IPS DF 6.9 (cell line): Measurements from ENCODE around the gene MERTK.

Experiments used
- DNase-seq: peaks from one replicate; pipeline ENCODE4 v3.0.0-alpha.2; 2013; ENCODE audit warnings: low read depth, low spot score
- H3K27ac ChIP-seq: one replicate; pipeline ENCODE4 v1.5.1; 2013; ENCODE audit warnings: low read length, control low read depth
- H3K27me3 ChIP-seq: 2 replicates; pipeline ENCODE4 v1.6.1; 2013; ENCODE audit warnings: mild to moderate bottlenecking, low read length; ENCODE audit not compliant: control insufficient read depth, insufficient read depth
- H3K36me3 ChIP-seq: 2 replicates; pipeline ENCODE4 v1.6.1; 2013; ENCODE audit warnings: low read length; ENCODE audit not compliant: control insufficient read depth, insufficient read depth
- H3K4me1 ChIP-seq: 2 replicates; pipeline ENCODE4 v1.6.1; 2013; ENCODE audit warnings: low read length; ENCODE audit not compliant: control insufficient read depth, insufficient read depth
- H3K4me3 ChIP-seq: 2 replicates; pipeline ENCODE4 v1.5.1; 2013; ENCODE audit warnings: mild to moderate bottlenecking, low read length
- H3K9me3 ChIP-seq: 2 replicates; pipeline ENCODE4 v1.6.1; 2013; ENCODE audit warnings: low read length, inconsistent platforms; ENCODE audit not compliant: control insufficient read depth, insufficient read depth
- WGBS: extraction: QIAGEN DNeasy Blood & Tissue Kit; methylation state at CpG from one replicate; pipeline ENCODE4 v1.1.7; 2013; ENCODE audit warnings: mixed read lengths, missing lambda C conversion rate; ENCODE audit not compliant: insufficient read length, insufficient coverage; 5-methylcytosine and 5-hydroxymethylcytosine counted together

MERTK gene

DNA sequence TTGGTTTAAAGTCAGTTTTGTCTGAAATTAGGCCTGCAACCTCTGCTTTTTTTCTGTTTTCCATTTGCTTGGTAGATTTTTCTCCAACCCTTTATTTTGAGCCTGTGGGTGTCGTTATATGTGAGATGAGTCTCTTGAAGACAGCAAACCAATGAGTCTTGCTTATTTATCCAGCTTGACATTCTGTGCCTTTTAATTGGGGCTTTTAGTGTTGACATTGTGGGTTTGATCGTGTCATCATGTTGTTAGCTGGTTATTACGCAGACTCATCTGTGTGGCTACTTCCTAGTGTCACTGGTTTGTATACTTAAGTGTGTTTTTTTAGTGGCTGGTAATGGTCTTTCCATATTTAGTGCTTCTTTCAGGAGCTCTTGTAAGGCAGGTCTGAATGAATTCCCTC is 175.5 kb downstream of the MERTK start:
- Histone ChIP-seq H3K27me3 (no peaks in the 10 kb centered on the region), H3K36me3 (no peaks in the 10 kb centered on the region), H3K27ac (no peak overlapping the region), H3K4me3 (no peak overlapping the region), H3K4me1 (no peaks in the 10 kb centered on the region; the same call in 1 of the 2 replicates), H3K9me3 (no peaks in the 10 kb centered on the region)
- DNase-seq = no peak
- no CpG with 5 or more reads among the region's 3 CpGs for WGBS

DNA sequence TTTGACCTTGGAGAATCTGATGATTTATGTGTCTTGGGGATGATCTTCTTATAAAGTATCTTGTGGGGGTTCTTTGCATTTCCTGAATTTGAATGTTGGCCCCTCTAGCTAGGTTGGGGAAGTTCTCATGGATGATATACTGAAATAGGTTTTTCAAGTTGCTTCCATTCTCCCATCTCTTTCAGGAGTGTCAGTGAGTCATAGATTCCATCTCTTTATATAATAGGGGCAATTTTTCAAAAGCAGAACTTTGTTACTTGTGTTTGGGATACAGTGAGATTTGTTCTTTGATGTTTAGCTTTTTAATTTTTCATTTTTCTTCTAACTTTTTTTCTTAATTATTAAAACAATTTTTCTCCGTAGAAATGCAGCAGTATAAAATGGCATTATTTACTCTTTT is 176.1 kb downstream of the MERTK start:
- no peaks in the 10 kb centered on the region for H3K36me3 ChIP-seq
- WGBS = no CpG with 5 or more reads among the region's 1 CpG
- no peaks in the 10 kb centered on the region; the same call in 1 of the 2 replicates for H3K4me1 ChIP-seq
- DNase-seq = no peak
- H3K27ac ChIP-seq = no peak overlapping the region
- H3K9me3 ChIP-seq = no peaks in the 10 kb centered on the region
- H3K27me3 ChIP-seq = no peaks in the 10 kb centered on the region
- H3K4me3 ChIP-seq = no peak overlapping the region

DNA sequence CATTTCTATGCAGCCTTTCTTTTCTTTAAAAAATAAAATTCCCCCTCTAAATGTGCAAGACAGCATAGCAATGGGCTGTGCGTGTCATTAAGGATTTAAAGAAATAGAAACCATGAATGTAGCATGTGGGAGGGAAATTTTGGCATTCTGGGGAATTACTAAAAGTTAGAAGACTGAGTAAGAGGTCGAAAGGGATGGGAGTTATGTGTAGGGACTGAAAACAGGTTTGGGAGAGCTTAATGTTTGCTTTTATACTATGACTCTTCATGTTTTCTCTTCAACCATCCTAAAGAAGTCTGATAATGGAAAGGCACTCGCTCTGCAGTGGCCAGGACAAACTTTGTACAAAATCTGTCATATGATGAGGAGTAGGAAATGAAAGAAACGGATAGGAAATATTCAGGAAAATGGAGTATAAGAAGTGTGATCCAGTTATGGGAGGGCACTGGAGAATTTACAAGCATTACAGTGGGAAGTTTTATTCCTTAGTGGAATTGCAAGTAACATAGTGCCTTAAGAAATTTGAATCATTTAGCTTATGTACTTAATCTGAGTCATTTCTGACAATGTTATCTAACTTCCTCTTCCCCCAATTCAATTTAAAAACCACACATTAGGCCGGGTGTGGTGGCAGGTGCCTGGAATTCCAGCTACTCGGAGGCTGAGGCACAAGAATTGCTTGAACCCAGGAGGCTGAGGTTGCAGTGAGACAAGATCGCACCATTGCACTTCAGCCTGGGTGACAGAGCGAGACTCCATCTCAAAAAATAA is 177.3 kb downstream of the MERTK start:
- Histone ChIP-seq H3K4me1 (no peaks in the 10 kb centered on the region; the same call in 1 of the 2 replicates), H3K4me3 (no peak overlapping the region), H3K27me3 (no peaks in the 10 kb centered on the region), H3K9me3 (no peaks in the 10 kb centered on the region), H3K27ac (no peak overlapping the region), H3K36me3 (no peaks in the 10 kb centered on the region)
- WGBS = 100% methylated on average over 2 of the region's 8 CpGs
- DNase-seq = no peak

DNA sequence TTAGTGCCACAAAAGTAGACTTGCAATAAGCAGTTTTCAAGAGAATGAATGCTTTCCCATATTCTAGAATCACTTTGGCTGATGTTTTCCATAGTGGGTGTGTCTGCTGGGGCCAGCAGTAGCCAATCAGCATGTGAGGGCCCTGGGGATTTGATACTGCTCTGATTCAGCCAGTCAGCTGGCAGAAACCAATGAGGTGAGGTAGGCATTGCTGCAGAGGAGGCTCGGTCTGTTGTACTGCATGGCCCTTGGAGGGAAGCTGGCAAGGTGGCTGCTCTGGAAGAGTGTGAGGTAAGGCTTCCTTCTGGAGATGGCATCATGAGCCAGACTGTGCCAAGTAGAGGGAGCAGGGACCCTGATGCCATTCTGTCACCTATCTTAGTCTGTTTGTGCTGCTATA is 179.4 kb downstream of the MERTK start:
- no CpG with 5 or more reads among the region's 1 CpG for WGBS
- Histone ChIP-seq H3K4me3 (no peak overlapping the region), H3K27ac (no peak overlapping the region), H3K4me1 (no peaks in the 10 kb centered on the region; the same call in 1 of the 2 replicates), H3K36me3 (no peaks in the 10 kb centered on the region), H3K27me3 (no peaks in the 10 kb centered on the region), H3K9me3 (no peaks in the 10 kb centered on the region)
- DNase-seq = no peak
